SK-N-SH (cell line): ENCODE measurements around the gene B3GALNT2. TPM values are rescaled to one million over a fixed set of nuclear protein-coding genes. Genes with fewer than 3 reads are reported as not detected.

ENCODE experiments used
- CTCF ChIA-PET: fragments of 300-600, 350-600 bp; formaldehyde crosslinking; extraction: SDS; loops from one replicate; lab custom pipeline; 2021; lab: Yijun Ruan, JAX
- POLR2A ChIA-PET: fragments of 350-600 bp; sonication (Branson Sonifier 250); formaldehyde crosslinking; extraction: SDS; loops from one replicate; lab custom pipeline; 2020; ENCODE audit warnings: antibody characterized with exemption, inconsistent platforms; lab: Yijun Ruan, JAX
- DNase-seq: peaks from one replicate; pipeline ENCODE4 v3.0.0; 2012
- H2AFZ ChIP-seq: fragments of 200-600 bp; sonication (generic); 2 replicates; pipeline ENCODE4 v1.8.1; 2016; ENCODE audit warnings: antibody characterized with exemption, mild to moderate bottlenecking, low read depth
- H3F3A ChIP-seq: fragments of 200-600 bp; sonication (generic); replicated peaks from 2 replicates; pipeline ENCODE3; 2016; ENCODE audit warnings: antibody characterized with exemption, mild to moderate bottlenecking; ENCODE audit not compliant: insufficient read depth
- H3K27ac ChIP-seq, 2 experiments: fragments of 200-500 bp in 1 of 2; fragments of 200-600 bp in 1 of 2; sonication (Bioruptor generic) in 1 of 2; sonication (generic), shearing (Covaris generic) in 1 of 2; 2 replicates each; pipeline versions ENCODE4 v1.5.1 to v1.6.1; 2014 to 2016; ENCODE audit warnings: low read depth in 2 of 2, inconsistent platforms in 1 of 2, low read length in 1 of 2, mild to moderate bottlenecking in 1 of 2, mixed read lengths in 1 of 2
- H3K27me3 ChIP-seq: fragments of 200-600 bp; sonication (generic), shearing (Covaris generic); 2 replicates; pipeline ENCODE4 v1.6.1; 2016; ENCODE audit warnings: mixed run types; ENCODE audit not compliant: insufficient read depth
- H3K36me3 ChIP-seq, 2 experiments: fragments of 200-500 bp in 1 of 2; fragments of 200-600 bp in 1 of 2; sonication (Bioruptor generic) in 1 of 2; sonication (generic) in 1 of 2; replicated peaks in 1 of 2; 2 replicates each; pipeline versions ENCODE3 to v1.5.1; 2014 to 2016; ENCODE audit warnings: low read length in 1 of 2, mild to moderate bottlenecking in 1 of 2; ENCODE audit not compliant: insufficient read depth in 2 of 2, control insufficient read depth in 1 of 2
- H3K4me1 ChIP-seq, 2 experiments: fragments of 200-500 bp in 1 of 2; fragments of 200-600 bp in 1 of 2; sonication (Bioruptor generic) in 1 of 2; sonication (generic), shearing (Covaris generic) in 1 of 2; 2 replicates each; pipeline versions ENCODE4 v1.5.1 to v1.6.1; 2014 to 2016; ENCODE audit warnings: low read depth in 1 of 2, low read length in 1 of 2, mixed run types in 1 of 2; ENCODE audit not compliant: insufficient read depth in 2 of 2, control insufficient read depth in 1 of 2
- H3K4me2 ChIP-seq: fragments of 200-600 bp; sonication (generic), shearing (Covaris generic); 2 replicates; pipeline ENCODE4 v1.6.1; 2017; ENCODE audit warnings: mixed run types
- H3K4me3 ChIP-seq, 2 experiments: fragments of 200-500 bp in 1 of 2; fragments of 200-600 bp in 1 of 2; sonication (Bioruptor generic) in 1 of 2; sonication (generic), shearing (Covaris generic) in 1 of 2; 2 replicates each; pipeline versions ENCODE4 v1.5.1 to v1.8.1; 2014 to 2016; ENCODE audit warnings: low read depth in 2 of 2, inconsistent platforms in 1 of 2, low read length in 1 of 2, mild to moderate bottlenecking in 1 of 2, mixed read lengths in 1 of 2, moderate library complexity in 1 of 2
- H3K79me2 ChIP-seq: fragments of 200-600 bp; sonication (generic); 2 replicates; pipeline ENCODE4 v1.8.1; 2017; ENCODE audit warnings: mild to moderate bottlenecking; ENCODE audit not compliant: insufficient read depth
- H3K9ac ChIP-seq: fragments of 200-600 bp; sonication (generic); 2 replicates; pipeline ENCODE4 v1.6.1; 2017; ENCODE audit warnings: mixed run types
- H3K9me2 ChIP-seq: fragments of 200-600 bp; sonication (generic); 2 replicates; pipeline ENCODE4 v1.6.1; 2017; ENCODE audit warnings: mixed run types
- H3K9me3 ChIP-seq: fragments of 200-600 bp; sonication (generic); 2 replicates; pipeline ENCODE4 v1.6.1; 2017; ENCODE audit warnings: mixed run types, mild to moderate bottlenecking, moderate library complexity
- H4K20me1 ChIP-seq: fragments of 200-600 bp; sonication (generic); 2 replicates; pipeline ENCODE4 v1.6.1; 2017; ENCODE audit warnings: mild to moderate bottlenecking, mixed run types; ENCODE audit not compliant: insufficient read depth
- CHD2 ChIP-seq: fragments of 150-350 bp; IDR thresholded peaks from 2 replicates; pipeline ENCODE4 v1.6.1; 2018; ENCODE audit warnings: low read length; ENCODE audit not compliant: partially characterized antibody
- ELF1 ChIP-seq: IDR thresholded peaks from 2 replicates; pipeline ENCODE4 v1.4.0; 2012
- EP300 ChIP-seq, 2 experiments: IDR thresholded peaks; 2 replicates each; pipeline versions ENCODE4 v1.4.0 to v1.6.1; 2012; ENCODE audit warnings: borderline replicate concordance in 1 of 2, low read depth in 1 of 2, low read length in 1 of 2
- EZH2phosphoT487 ChIP-seq: fragments of 200-600 bp; sonication (generic); IDR thresholded peaks from 2 replicates; pipeline ENCODE4 v1.6.1; 2017; ENCODE audit warnings: low read depth, mixed run types, mild to moderate bottlenecking, antibody characterized with exemption, moderate library complexity, borderline replicate concordance
- FOSL2 ChIP-seq: IDR thresholded peaks from 2 replicates; pipeline ENCODE4 v1.4.0; 2012; ENCODE audit warnings: low read depth, mild to moderate bottlenecking, moderate library complexity, borderline replicate concordance
- FOXJ3 ChIP-seq: sonication (generic); formaldehyde crosslinking; IDR thresholded peaks from 2 replicates; pipeline ENCODE4 v1.5.1; 2020; ENCODE audit warnings: mild to moderate bottlenecking, missing genetic modification reagents
- GABPA ChIP-seq: IDR thresholded peaks from 2 replicates; pipeline ENCODE4 v1.4.0; 2012; ENCODE audit warnings: low read depth, mild to moderate bottlenecking
- GATA2 ChIP-seq: sonication (generic); formaldehyde crosslinking; IDR thresholded peaks from 2 replicates; pipeline ENCODE4 v1.5.0; 2020; ENCODE audit warnings: mild to moderate bottlenecking, missing genetic modification reagents
- JUND ChIP-seq: IDR thresholded peaks from 2 replicates; pipeline ENCODE4 v1.4.0; 2012
- MAX ChIP-seq: IDR thresholded peaks from 2 replicates; pipeline ENCODE4 v1.4.0; 2012; ENCODE audit warnings: low read depth
- NFIC ChIP-seq: IDR thresholded peaks from 2 replicates; pipeline ENCODE4 v1.4.0; 2012; ENCODE audit warnings: borderline replicate concordance
- NRF1 ChIP-seq: IDR thresholded peaks from 2 replicates; pipeline ENCODE4 v1.6.1; 2012; ENCODE audit warnings: low read depth, mild to moderate bottlenecking, low read length
- POLR2AphosphoS5 ChIP-seq: IDR thresholded peaks from 2 replicates; pipeline ENCODE4 v1.6.1; 2012; ENCODE audit warnings: low read depth, low read length
- RAD21 ChIP-seq: IDR thresholded peaks from 2 replicates; pipeline ENCODE4 v1.6.1; 2012; ENCODE audit warnings: mild to moderate bottlenecking, low read length
- RFX5 ChIP-seq: IDR thresholded peaks from 2 replicates; pipeline ENCODE4 v1.6.1; 2012; ENCODE audit warnings: mild to moderate bottlenecking, improper control_type of control experiment, low read length
- SMC3 ChIP-seq: IDR thresholded peaks from 2 replicates; pipeline ENCODE4 v1.6.1; 2012; ENCODE audit warnings: low read depth, low read length, improper control_type of control experiment
- TAF1 ChIP-seq: IDR thresholded peaks from 2 replicates; pipeline ENCODE4 v1.6.1; 2012; ENCODE audit warnings: low read depth, mild to moderate bottlenecking, low read length, moderate library complexity, borderline replicate concordance
- TCF12 ChIP-seq: IDR thresholded peaks from 2 replicates; pipeline ENCODE4 v1.4.0; 2012
- USF1 ChIP-seq: IDR thresholded peaks from 2 replicates; pipeline ENCODE4 v1.4.0; 2012; ENCODE audit warnings: low read depth, borderline replicate concordance
- YY1 ChIP-seq: IDR thresholded peaks from 2 replicates; pipeline ENCODE4 v1.4.0; 2012; ENCODE audit warnings: low read depth, mild to moderate bottlenecking
- WGBS: methylation state at CpG from one replicate; pipeline ENCODE4 v1.1.6; 2017; ENCODE audit warnings: low lambda C conversion rate; 5-methylcytosine and 5-hydroxymethylcytosine counted together
- polyA plus RNA-seq, 3 experiments: library from polyadenylated mRNA; depleted of rRNA; stranded (reverse); fragments of >200 nt; gene quantifications; 2 replicates each; pipeline ENCODE4 v1.2.3, GENCODE V29; 2012
- TF ChIP-seq, protein P1 (sequence below): fragments of 200-600 bp; sonication (generic); IDR thresholded peaks from 2 replicates; pipeline ENCODE4 v1.6.1; 2017; ENCODE audit warnings: antibody characterized with exemption, mild to moderate bottlenecking, moderate library complexity
- TF ChIP-seq, protein P2 (sequence below): fragments of 150-350 bp; IDR thresholded peaks from 2 replicates; pipeline ENCODE4 v1.6.1; 2016; ENCODE audit warnings: mild to moderate bottlenecking, low read depth, low read length
- TF ChIP-seq, protein P3 (sequence below): fragments of 150-350 bp; IDR thresholded peaks from 2 replicates; pipeline ENCODE4 v1.6.1; 2017; ENCODE audit warnings: antibody characterized with exemption, low read length, low read depth, borderline replicate concordance

B3GALNT2 gene
- polyA plus RNA-seq, 1 of the 3 experiments (the other 2 are of a cell fraction) = 15.5 TPM

- Histone ChIP-seq H3F3A (no peaks in the 10 kb centered on the region), H4K20me1 (no peaks in the 10 kb centered on the region), H3K4me3 (no peak overlapping the region), H2AFZ (no peak overlapping the region), H3K36me3 (no peaks in the 10 kb centered on the region), H3K27me3 (no peaks in the 10 kb centered on the region), H3K9me2 (no peaks in the 10 kb centered on the region), H3K79me2 (no peaks in the 10 kb centered on the region), H3K4me2 (no peak overlapping the region), H3K27ac (no peak overlapping the region), H3K9ac (no peak overlapping the region), H3K9me3 (no peaks in the 10 kb centered on the region), H3K4me1 (no peaks in the 10 kb centered on the region)
- WGBS = 89% methylated on average over 4 of the region's 4 CpGs
- ChIA-PET POLR2A (no interaction called here), CTCF (interaction anchor here (0.8 to 1.3 kb wide), 2 partner anchors 8 to 257 kb away, joined by 3 read pairs; no protein-coding TSS in a partner anchor)
- no peak for TF ChIP-seq RFX5
- TF ChIP-seq USF1 = no peak
- TF ChIP-seq SMC3 = no peak
- TF ChIP-seq ELF1 = no peak
- no peak for TF ChIP-seq POLR2AphosphoS5
- TF ChIP-seq CHD2 = no peak
- TF ChIP-seq TCF12 = no peak
- no peak for DNase-seq
Observed at GRCh38 chr1:235525314-235525713, 21.1 kb upstream of the B3GALNT2 start.

- Histone ChIP-seq H3K9ac (no peak overlapping the region), H3K4me2 (no peak overlapping the region), H3K27me3 (no peaks in the 10 kb centered on the region), H3K79me2 (no peaks in the 10 kb centered on the region), H3K27ac (no peak overlapping the region), H4K20me1 (no peaks in the 10 kb centered on the region), H3K36me3 (no peaks in the 10 kb centered on the region), H3K9me3 (no peaks in the 10 kb centered on the region), H3F3A (no peaks in the 10 kb centered on the region), H3K9me2 (no peaks in the 10 kb centered on the region), H3K4me1 (no peaks in the 10 kb centered on the region), H2AFZ (no peak overlapping the region), H3K4me3 (no peak overlapping the region)
- WGBS = 76% methylated on average over 6 of the region's 6 CpGs
- DNase-seq = no peak
- POLR2A ChIA-PET = no interaction called here
- CTCF ChIA-PET = interaction anchor here (1.3 to 6.1 kb wide), 3 partner anchors 12 to 326 kb away, joined by 3 to 65 read pairs (median 20); no protein-coding TSS in a partner anchor
- no peak for TF ChIP-seq ELF1
- TF ChIP-seq, protein P1, sequence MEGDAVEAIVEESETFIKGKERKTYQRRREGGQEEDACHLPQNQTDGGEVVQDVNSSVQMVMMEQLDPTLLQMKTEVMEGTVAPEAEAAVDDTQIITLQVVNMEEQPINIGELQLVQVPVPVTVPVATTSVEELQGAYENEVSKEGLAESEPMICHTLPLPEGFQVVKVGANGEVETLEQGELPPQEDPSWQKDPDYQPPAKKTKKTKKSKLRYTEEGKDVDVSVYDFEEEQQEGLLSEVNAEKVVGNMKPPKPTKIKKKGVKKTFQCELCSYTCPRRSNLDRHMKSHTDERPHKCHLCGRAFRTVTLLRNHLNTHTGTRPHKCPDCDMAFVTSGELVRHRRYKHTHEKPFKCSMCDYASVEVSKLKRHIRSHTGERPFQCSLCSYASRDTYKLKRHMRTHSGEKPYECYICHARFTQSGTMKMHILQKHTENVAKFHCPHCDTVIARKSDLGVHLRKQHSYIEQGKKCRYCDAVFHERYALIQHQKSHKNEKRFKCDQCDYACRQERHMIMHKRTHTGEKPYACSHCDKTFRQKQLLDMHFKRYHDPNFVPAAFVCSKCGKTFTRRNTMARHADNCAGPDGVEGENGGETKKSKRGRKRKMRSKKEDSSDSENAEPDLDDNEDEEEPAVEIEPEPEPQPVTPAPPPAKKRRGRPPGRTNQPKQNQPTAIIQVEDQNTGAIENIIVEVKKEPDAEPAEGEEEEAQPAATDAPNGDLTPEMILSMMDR = no peak
- TF ChIP-seq YY1 = no peak
- no peak for TF ChIP-seq GABPA
- TF ChIP-seq JUND = no peak
- TF ChIP-seq, protein P2, sequence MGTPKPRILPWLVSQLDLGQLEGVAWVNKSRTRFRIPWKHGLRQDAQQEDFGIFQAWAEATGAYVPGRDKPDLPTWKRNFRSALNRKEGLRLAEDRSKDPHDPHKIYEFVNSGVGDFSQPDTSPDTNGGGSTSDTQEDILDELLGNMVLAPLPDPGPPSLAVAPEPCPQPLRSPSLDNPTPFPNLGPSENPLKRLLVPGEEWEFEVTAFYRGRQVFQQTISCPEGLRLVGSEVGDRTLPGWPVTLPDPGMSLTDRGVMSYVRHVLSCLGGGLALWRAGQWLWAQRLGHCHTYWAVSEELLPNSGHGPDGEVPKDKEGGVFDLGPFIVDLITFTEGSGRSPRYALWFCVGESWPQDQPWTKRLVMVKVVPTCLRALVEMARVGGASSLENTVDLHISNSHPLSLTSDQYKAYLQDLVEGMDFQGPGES = no peak
- no peak for TF ChIP-seq POLR2AphosphoS5
- TF ChIP-seq RAD21 = no peak
- TF ChIP-seq MAX = no peak
- no peak for TF ChIP-seq EZH2phosphoT487
- no peak for TF ChIP-seq NFIC
- no peak for TF ChIP-seq NRF1
- TF ChIP-seq TAF1 = no peak
- no peak for TF ChIP-seq FOXJ3 (CRISPR knock-in tag)
- no peak for TF ChIP-seq FOSL2
- TF ChIP-seq EP300 (IDR thresholded peaks at IDR 0.05; ENCODE audit: borderline replicate concordance in 1 of 2, low read depth in 1 of 2, low read length in 1 of 2) = no peak
- TF ChIP-seq, protein P3, sequence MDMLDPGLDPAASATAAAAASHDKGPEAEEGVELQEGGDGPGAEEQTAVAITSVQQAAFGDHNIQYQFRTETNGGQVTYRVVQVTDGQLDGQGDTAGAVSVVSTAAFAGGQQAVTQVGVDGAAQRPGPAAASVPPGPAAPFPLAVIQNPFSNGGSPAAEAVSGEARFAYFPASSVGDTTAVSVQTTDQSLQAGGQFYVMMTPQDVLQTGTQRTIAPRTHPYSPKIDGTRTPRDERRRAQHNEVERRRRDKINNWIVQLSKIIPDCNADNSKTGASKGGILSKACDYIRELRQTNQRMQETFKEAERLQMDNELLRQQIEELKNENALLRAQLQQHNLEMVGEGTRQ = no peak
- no peak for TF ChIP-seq GATA2 (CRISPR knock-in tag)
Observed at GRCh38 chr1:235516862-235517446, 12.7 kb upstream of the B3GALNT2 start.
